Measurements from ENCODE around the gene TBC1D1.

The TBC1D1 gene

GRCh38 chr4:37980246-37980645 is 89.4 kb downstream of the TBC1D1 start (continued):
- TF ChIP-seq ZNF513 (tag by site-specific recombination; IDR thresholded peaks at IDR 0.05) (no peak), PATZ1 (tag by site-specific recombination; IDR thresholded peaks at IDR 0.05) (no peak), ZNF391 (tag by site-specific recombination; IDR thresholded peaks at IDR 0.05; ENCODE audit: borderline replicate concordance, low read depth) (no peak), ZBTB17 (tag by site-specific recombination; IDR thresholded peaks at IDR 0.05) (no peak), OSR2 (tag by site-specific recombination; IDR thresholded peaks at IDR 0.05) (no peak), ZFP41 (tag by site-specific recombination; IDR thresholded peaks at IDR 0.05; ENCODE audit: borderline replicate concordance) (no peak), ZNF660 (tag by site-specific recombination; IDR thresholded peaks at IDR 0.05) (no peak), ZSCAN30 (tag by site-specific recombination; IDR thresholded peaks at IDR 0.05) (no peak), IKZF3 (tag by site-specific recombination; IDR thresholded peaks at IDR 0.05) (no peak), ZNF140 (tag by site-specific recombination; IDR thresholded peaks at IDR 0.05) (no peak), ZNF624 (tag by site-specific recombination; IDR thresholded peaks at IDR 0.05) (no peak), ZNF639 (tag by site-specific recombination; IDR thresholded peaks at IDR 0.05) (no peak), ZNF292 (tag by site-specific recombination; IDR thresholded peaks at IDR 0.05; ENCODE audit: borderline replicate concordance, low read depth) (no peak), PRDM4 (tag by site-specific recombination; IDR thresholded peaks at IDR 0.05) (no peak)
- TF ChIP-seq, protein P1, sequence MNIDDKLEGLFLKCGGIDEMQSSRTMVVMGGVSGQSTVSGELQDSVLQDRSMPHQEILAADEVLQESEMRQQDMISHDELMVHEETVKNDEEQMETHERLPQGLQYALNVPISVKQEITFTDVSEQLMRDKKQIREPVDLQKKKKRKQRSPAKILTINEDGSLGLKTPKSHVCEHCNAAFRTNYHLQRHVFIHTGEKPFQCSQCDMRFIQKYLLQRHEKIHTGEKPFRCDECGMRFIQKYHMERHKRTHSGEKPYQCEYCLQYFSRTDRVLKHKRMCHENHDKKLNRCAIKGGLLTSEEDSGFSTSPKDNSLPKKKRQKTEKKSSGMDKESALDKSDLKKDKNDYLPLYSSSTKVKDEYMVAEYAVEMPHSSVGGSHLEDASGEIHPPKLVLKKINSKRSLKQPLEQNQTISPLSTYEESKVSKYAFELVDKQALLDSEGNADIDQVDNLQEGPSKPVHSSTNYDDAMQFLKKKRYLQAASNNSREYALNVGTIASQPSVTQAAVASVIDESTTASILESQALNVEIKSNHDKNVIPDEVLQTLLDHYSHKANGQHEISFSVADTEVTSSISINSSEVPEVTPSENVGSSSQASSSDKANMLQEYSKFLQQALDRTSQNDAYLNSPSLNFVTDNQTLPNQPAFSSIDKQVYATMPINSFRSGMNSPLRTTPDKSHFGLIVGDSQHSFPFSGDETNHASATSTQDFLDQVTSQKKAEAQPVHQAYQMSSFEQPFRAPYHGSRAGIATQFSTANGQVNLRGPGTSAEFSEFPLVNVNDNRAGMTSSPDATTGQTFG (tag by site-specific recombination; IDR thresholded peaks at IDR 0.05; ENCODE audit: borderline replicate concordance), result no peak

DNA sequence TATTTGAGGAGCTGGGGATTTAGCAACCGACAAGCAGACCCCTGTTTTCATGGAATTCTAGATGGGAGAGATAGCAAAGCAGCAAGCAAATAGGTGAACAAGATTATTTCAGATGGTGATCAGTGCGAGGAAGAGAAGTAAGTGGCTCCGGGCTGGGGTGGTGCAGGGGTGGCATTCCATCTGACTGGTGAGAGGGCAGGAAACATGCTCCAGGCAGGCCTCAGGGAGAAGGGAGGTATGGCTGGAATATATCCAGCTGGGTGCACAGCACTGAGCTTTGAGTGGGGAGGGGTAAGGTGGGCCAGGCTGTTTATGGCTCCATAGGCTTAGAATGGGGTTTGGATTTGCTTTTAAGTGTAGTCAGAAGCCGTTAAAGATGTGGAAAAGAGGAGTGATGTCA is 90.5 kb downstream of the TBC1D1 start:
- TF ChIP-seq ZNF585B (tag by site-specific recombination; IDR thresholded peaks at IDR 0.05), result no peak
- TF ChIP-seq ZIC2 (tag by site-specific recombination; IDR thresholded peaks at IDR 0.05), result 0 out of 2 replicates have a peak, but pooled peaks have one; percentile 12
- no peak for TF ChIP-seq ZNF530 (tag by site-specific recombination; IDR thresholded peaks at IDR 0.05; ENCODE audit: low read depth)
- TF ChIP-seq, protein P2, sequence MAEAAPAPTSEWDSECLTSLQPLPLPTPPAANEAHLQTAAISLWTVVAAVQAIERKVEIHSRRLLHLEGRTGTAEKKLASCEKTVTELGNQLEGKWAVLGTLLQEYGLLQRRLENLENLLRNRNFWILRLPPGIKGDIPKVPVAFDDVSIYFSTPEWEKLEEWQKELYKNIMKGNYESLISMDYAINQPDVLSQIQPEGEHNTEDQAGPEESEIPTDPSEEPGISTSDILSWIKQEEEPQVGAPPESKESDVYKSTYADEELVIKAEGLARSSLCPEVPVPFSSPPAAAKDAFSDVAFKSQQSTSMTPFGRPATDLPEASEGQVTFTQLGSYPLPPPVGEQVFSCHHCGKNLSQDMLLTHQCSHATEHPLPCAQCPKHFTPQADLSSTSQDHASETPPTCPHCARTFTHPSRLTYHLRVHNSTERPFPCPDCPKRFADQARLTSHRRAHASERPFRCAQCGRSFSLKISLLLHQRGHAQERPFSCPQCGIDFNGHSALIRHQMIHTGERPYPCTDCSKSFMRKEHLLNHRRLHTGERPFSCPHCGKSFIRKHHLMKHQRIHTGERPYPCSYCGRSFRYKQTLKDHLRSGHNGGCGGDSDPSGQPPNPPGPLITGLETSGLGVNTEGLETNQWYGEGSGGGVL (tag by site-specific recombination; IDR thresholded peaks at IDR 0.05), result no peak
- no peak for TF ChIP-seq ZNF501 (tag by site-specific recombination; IDR thresholded peaks at IDR 0.05)
- no peak overlapping the region for H3K27ac ChIP-seq (ENCODE audit: extremely low read depth, low read depth, low read length)
- POLR2A ChIA-PET, result no interaction called here
- H3K36me3 ChIP-seq (ENCODE audit: control insufficient read depth in 2 of 2, insufficient read depth in 1 of 2, low read length in 2 of 2), result no peaks in the 10 kb centered on the region
- H3K4me3 ChIP-seq (ENCODE audit: low read depth, low read length), result no peak overlapping the region
- H3K9me3 ChIP-seq (ENCODE audit: control insufficient read depth, insufficient read depth, low read depth, low read length), result no peaks in the 10 kb centered on the region
- H3K4me1 ChIP-seq (ENCODE audit: control insufficient read depth, insufficient read depth, low read length), result peaks cover 3% of the 10 kb centered on the region; the same call in 1 of the 2 replicates
- CTCF ChIA-PET, result no interaction called here
